ENCODE data around the gene ANKRD17. TPM values are rescaled to one million over a fixed set of nuclear protein-coding genes. Genes with fewer than 3 reads are reported as not detected.
"Not testable (repeated sequence)": the region's sequence is repeated elsewhere in the genome, so short reads cannot be mapped to it uniquely, and the experiment has no call there.

Gene ANKRD17
- total RNA-seq, 2 donors from 2014 or later, result 43.9 to 50.9 TPM

- H3K27me3 Mint-ChIP-seq (ENCODE audit: low read depth), result no peaks in the 10 kb centered on the region
- ATAC-seq (replicated peaks in 1 of 2), result no peak
- no peaks in the 10 kb centered on the region for H3K9me3 Mint-ChIP-seq
- peaks cover 22% of the 10 kb centered on the region for H3K4me1 Mint-ChIP-seq (ENCODE audit: low read depth)
- no peak overlapping the region for H3K4me3 Mint-ChIP-seq
- no peak overlapping the region for H3K27ac Mint-ChIP-seq
- DNase-seq, result no peak
- H3K36me3 Mint-ChIP-seq (ENCODE audit: insufficient read depth in 2 of 2), result peaks cover 3 to 29% of the 10 kb centered on the region in 2 donors
These were observed 45.4 kb downstream of the ANKRD17 start for GRCh38 chr4:73212982-73213730.

GRCh38 chr4:73211968-73212367, 46.6 kb downstream of the ANKRD17 start:
- H3K27ac Mint-ChIP-seq, result peak overlapping the region; percentile 90
- no peaks in the 10 kb centered on the region for H3K9me3 Mint-ChIP-seq
- ATAC-seq (replicated peaks in 1 of 2) (peak; percentile 75 to 87), DNase-seq (peak in 1 of 2 donors; percentile 8)
- peak overlapping the region in 1 of 2 donors; percentile 46 for H3K4me3 Mint-ChIP-seq
- no peaks in the 10 kb centered on the region for H3K27me3 Mint-ChIP-seq (ENCODE audit: low read depth)
- peaks cover 6 to 26% of the 10 kb centered on the region in 2 donors for H3K36me3 Mint-ChIP-seq (ENCODE audit: insufficient read depth in 2 of 2)
- peaks cover 27% of the 10 kb centered on the region for H3K4me1 Mint-ChIP-seq (ENCODE audit: low read depth)

GRCh38 chr4:73208376-73208775, 50.2 kb downstream of the ANKRD17 start:
- Mint-ChIP-seq H3K4me3 (no peak overlapping the region), H3K9me3 (peaks cover 7% of the 10 kb centered on the region in 2 donors), H3K4me1 (ENCODE audit: low read depth) (peaks cover 40% of the 10 kb centered on the region), H3K36me3 (ENCODE audit: insufficient read depth in 2 of 2) (peaks cover 15 to 45% of the 10 kb centered on the region in 2 donors), H3K27ac (peak overlapping the region; percentile 16), H3K27me3 (ENCODE audit: low read depth) (no peaks in the 10 kb centered on the region)
- no peak for DNase-seq
- no peak for ATAC-seq (replicated peaks in 1 of 2)

GRCh38 chr4:73206236-73206635, 52.4 kb downstream of the ANKRD17 start:
- H3K27me3 Mint-ChIP-seq (ENCODE audit: low read depth), result no peaks in the 10 kb centered on the region
- H3K9me3 Mint-ChIP-seq, result peaks cover 7 to 9% of the 10 kb centered on the region in 2 donors
- H3K36me3 Mint-ChIP-seq (ENCODE audit: insufficient read depth in 2 of 2), result peaks cover 23 to 53% of the 10 kb centered on the region in 2 donors
- no peak overlapping the region for H3K27ac Mint-ChIP-seq
- no peak overlapping the region for H3K4me3 Mint-ChIP-seq
- H3K4me1 Mint-ChIP-seq (ENCODE audit: low read depth), result peaks cover 27% of the 10 kb centered on the region
- ATAC-seq (replicated peaks in 1 of 2) (no peak), DNase-seq (no peak)

GRCh38 chr4:73205482-73205881, 53.1 kb downstream of the ANKRD17 start:
- Mint-ChIP-seq H3K4me3 (no peak overlapping the region), H3K36me3 (ENCODE audit: insufficient read depth in 2 of 2) (peaks cover 21 to 49% of the 10 kb centered on the region in 2 donors), H3K27ac (peak overlapping the region; percentile 55), H3K4me1 (ENCODE audit: low read depth) (peaks cover 31% of the 10 kb centered on the region), H3K27me3 (ENCODE audit: low read depth) (no peaks in the 10 kb centered on the region), H3K9me3 (peaks cover 7 to 9% of the 10 kb centered on the region in 2 donors)
- no peak for ATAC-seq (replicated peaks in 1 of 2)
- DNase-seq, result no peak

- peaks cover 33% of the 10 kb centered on the region for H3K4me1 Mint-ChIP-seq (ENCODE audit: low read depth)
- not testable (repeated sequence) for H3K9me3 Mint-ChIP-seq; H3K4me3 Mint-ChIP-seq; ATAC-seq (replicated peaks in 1 of 2); H3K27ac Mint-ChIP-seq; H3K27me3 Mint-ChIP-seq (ENCODE audit: low read depth); DNase-seq
- H3K36me3 Mint-ChIP-seq (ENCODE audit: insufficient read depth in 2 of 2), result peaks cover 21 to 44% of the 10 kb centered on the region in 2 donors
These were observed 54.6 kb downstream of the ANKRD17 start for GRCh38 chr4:73203976-73204375.

GRCh38 chr4:73197220-73197619, 61.4 kb downstream of the ANKRD17 start:
- Mint-ChIP-seq H3K9me3 (no peaks in the 10 kb centered on the region), H3K27ac (no peak overlapping the region), H3K27me3 (ENCODE audit: low read depth) (no peaks in the 10 kb centered on the region), H3K4me1 (ENCODE audit: low read depth) (peaks cover 5% of the 10 kb centered on the region), H3K36me3 (ENCODE audit: insufficient read depth in 2 of 2) (peaks cover 5 to 7% of the 10 kb centered on the region in 2 donors), H3K4me3 (no peak overlapping the region)
- ATAC-seq (replicated peaks in 1 of 2) (no peak), DNase-seq (no peak)

GRCh38 chr4:73194064-73194463, 64.5 kb downstream of the ANKRD17 start:
- peaks cover 6% of the 10 kb centered on the region for H3K4me1 Mint-ChIP-seq (ENCODE audit: low read depth)
- no peak overlapping the region for H3K4me3 Mint-ChIP-seq
- H3K9me3 Mint-ChIP-seq, result peaks cover 0 to 4% of the 10 kb centered on the region in 2 donors
- H3K27ac Mint-ChIP-seq, result no peak overlapping the region
- ATAC-seq (replicated peaks in 1 of 2) (no peak), DNase-seq (no peak)
- no peaks in the 10 kb centered on the region for H3K27me3 Mint-ChIP-seq (ENCODE audit: low read depth)
- H3K36me3 Mint-ChIP-seq (ENCODE audit: insufficient read depth in 2 of 2), result peaks cover 3 to 17% of the 10 kb centered on the region in 2 donors

GRCh38 chr4:73193659-73194058, 64.9 kb downstream of the ANKRD17 start:
- no peak overlapping the region for H3K27ac Mint-ChIP-seq

GRCh38 chr4:73193155-73193554, 65.4 kb downstream of the ANKRD17 start:
- Mint-ChIP-seq H3K4me1 (ENCODE audit: low read depth) (peaks cover 6% of the 10 kb centered on the region), H3K4me3 (no peak overlapping the region), H3K27me3 (ENCODE audit: low read depth) (no peaks in the 10 kb centered on the region), H3K9me3 (peaks cover 0 to 4% of the 10 kb centered on the region in 2 donors), H3K27ac (no peak overlapping the region), H3K36me3 (ENCODE audit: insufficient read depth in 2 of 2) (peaks cover 3 to 25% of the 10 kb centered on the region in 2 donors)
- DNase-seq (no peak), ATAC-seq (replicated peaks in 1 of 2) (no peak)

More at GRCh38 chr4:73193659-73194058, 64.9 kb downstream of the ANKRD17 start:
- DNase-seq, result no peak
- H3K9me3 Mint-ChIP-seq, result peaks cover 0 to 4% of the 10 kb centered on the region in 2 donors
- no peak overlapping the region for H3K4me3 Mint-ChIP-seq
- peaks cover 3 to 21% of the 10 kb centered on the region in 2 donors for H3K36me3 Mint-ChIP-seq (ENCODE audit: insufficient read depth in 2 of 2)
- H3K27me3 Mint-ChIP-seq (ENCODE audit: low read depth), result no peaks in the 10 kb centered on the region
- H3K4me1 Mint-ChIP-seq (ENCODE audit: low read depth), result peaks cover 6% of the 10 kb centered on the region
- ATAC-seq (replicated peaks in 1 of 2), result no peak

GRCh38 chr4:73189274-73189810, 69.3 kb downstream of the ANKRD17 start:
- H3K36me3 Mint-ChIP-seq (ENCODE audit: insufficient read depth in 2 of 2), result peaks cover 3 to 25% of the 10 kb centered on the region in 2 donors
- no peak overlapping the region for H3K27ac Mint-ChIP-seq
- no peaks in the 10 kb centered on the region for H3K27me3 Mint-ChIP-seq (ENCODE audit: low read depth)
- peaks cover 0 to 4% of the 10 kb centered on the region in 2 donors for H3K9me3 Mint-ChIP-seq
- DNase-seq, result no peak
- no peak overlapping the region for H3K4me3 Mint-ChIP-seq
- peaks cover 12% of the 10 kb centered on the region for H3K4me1 Mint-ChIP-seq (ENCODE audit: low read depth)
- ATAC-seq (replicated peaks in 1 of 2), result no peak

- DNase-seq, result no peak
- ATAC-seq (replicated peaks in 1 of 2), result no peak
- peaks cover 12% of the 10 kb centered on the region for H3K4me1 Mint-ChIP-seq (ENCODE audit: low read depth)
- no peak overlapping the region for H3K4me3 Mint-ChIP-seq
- peaks cover 0 to 4% of the 10 kb centered on the region in 2 donors for H3K9me3 Mint-ChIP-seq
- H3K27ac Mint-ChIP-seq, result no peak overlapping the region
- H3K36me3 Mint-ChIP-seq (ENCODE audit: insufficient read depth in 2 of 2), result peaks cover 3 to 25% of the 10 kb centered on the region in 2 donors
- H3K27me3 Mint-ChIP-seq (ENCODE audit: low read depth), result no peaks in the 10 kb centered on the region
These were observed 71.3 kb downstream of the ANKRD17 start for GRCh38 chr4:73187325-73187724.

GRCh38 chr4:73185903-73186302, 72.7 kb downstream of the ANKRD17 start:
- Mint-ChIP-seq H3K36me3 (ENCODE audit: insufficient read depth in 2 of 2) (peaks cover 3 to 22% of the 10 kb centered on the region in 2 donors), H3K9me3 (peaks cover 0 to 4% of the 10 kb centered on the region in 2 donors), H3K27me3 (ENCODE audit: low read depth) (no peaks in the 10 kb centered on the region), H3K27ac (no peak overlapping the region), H3K4me1 (ENCODE audit: low read depth) (peaks cover 17% of the 10 kb centered on the region), H3K4me3 (no peak overlapping the region)
- no peak for DNase-seq
- ATAC-seq (replicated peaks in 1 of 2), result no peak
